GM18508 (cell line): ENCODE results near the gene RPRD2.
"Not testable (repeated sequence)": the region's sequence is repeated elsewhere in the genome, so short reads cannot be mapped to it uniquely, and the experiment has no call there.

Source experiments
- ATAC-seq: cut with Tn5 transposase; IDR thresholded peaks from one replicate; pipeline ENCODE4 v1.9.1; 2021; ENCODE audit warnings: moderate number of reproducible peaks; ENCODE audit not compliant: insufficient read depth, unreplicated experiment

The RPRD2 gene

DNA sequence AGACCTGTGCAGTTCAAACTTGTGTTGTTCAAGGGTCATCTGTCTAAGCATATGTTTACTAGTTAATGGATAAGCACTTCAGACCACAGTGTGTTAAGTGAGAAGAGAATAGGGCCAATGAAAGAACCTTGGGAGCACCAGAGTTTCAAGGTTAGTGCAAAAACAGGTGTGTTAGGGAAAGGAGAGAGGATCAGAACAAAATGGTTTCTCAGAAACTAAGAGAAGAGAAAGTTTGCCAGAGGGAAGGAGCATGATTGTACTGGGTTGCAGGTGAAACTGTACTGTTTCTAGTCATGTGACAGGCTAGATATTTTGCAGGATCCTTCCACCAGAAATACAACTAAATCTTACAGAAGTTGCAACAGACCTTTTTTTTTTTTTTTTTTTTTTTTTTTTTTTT lies 23.3 kb downstream of the RPRD2 start:
- ATAC-seq = no peak

GRCh38 chr1:150388241-150388640 lies 24.3 kb downstream of the RPRD2 start:
- ATAC-seq = no peak

DNA sequence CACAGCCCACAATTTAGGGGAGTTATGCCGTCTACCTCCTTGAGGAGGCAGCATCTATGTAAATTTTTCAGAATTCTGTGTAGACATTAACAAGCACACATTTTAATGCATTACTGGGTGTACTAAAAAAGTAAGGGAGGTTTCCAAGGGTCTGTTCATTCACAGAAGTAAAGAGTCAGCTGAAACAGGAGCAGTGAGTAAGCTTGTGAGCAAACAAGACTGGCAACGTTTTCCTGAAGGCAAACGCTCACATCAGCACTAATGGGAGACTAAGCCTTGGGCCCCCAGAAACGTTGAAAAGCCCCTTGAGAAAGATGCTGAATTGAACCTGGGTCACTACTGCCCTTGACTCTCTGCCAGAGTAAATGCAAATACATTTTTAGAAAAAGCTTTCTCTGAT lies 25.7 kb downstream of the RPRD2 start:
- ATAC-seq = no peak

- ATAC-seq = no peak
These were observed 28.7 kb downstream of the RPRD2 start for GRCh38 chr1:150392627-150393026.

GRCh38 chr1:150395115-150395514 lies 31.2 kb downstream of the RPRD2 start:
- ATAC-seq = not testable (repeated sequence)

DNA sequence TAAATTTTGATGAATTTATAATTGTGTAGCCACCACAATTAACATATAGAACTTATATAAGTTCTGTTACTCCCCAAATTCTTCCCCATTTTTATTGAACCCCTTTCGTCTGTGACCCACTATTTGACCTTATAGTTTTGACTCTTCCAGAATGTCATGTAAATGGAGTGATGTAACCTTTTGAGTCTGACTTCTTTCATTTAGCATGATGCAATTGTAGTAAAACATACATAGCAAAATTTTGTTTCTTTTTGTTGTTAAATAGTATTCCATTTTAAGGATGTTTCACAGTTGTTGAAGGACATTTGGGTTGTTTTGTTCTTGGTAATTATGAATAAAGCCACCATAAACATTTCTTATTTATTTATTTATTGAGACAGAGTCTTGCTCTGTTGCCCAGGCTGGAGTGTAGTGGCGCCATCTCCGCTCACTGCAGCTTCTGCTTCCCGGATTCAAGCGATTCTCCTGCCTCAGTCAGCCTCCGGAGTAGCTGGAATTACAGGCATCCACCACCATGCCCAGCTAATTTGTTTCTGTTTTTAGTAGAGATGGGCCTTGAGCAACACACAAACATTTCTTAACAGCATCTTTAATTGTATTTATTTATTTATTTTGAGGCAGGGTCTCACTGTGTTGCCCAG lies 33.6 kb downstream of the RPRD2 start:
- no peak for ATAC-seq

DNA sequence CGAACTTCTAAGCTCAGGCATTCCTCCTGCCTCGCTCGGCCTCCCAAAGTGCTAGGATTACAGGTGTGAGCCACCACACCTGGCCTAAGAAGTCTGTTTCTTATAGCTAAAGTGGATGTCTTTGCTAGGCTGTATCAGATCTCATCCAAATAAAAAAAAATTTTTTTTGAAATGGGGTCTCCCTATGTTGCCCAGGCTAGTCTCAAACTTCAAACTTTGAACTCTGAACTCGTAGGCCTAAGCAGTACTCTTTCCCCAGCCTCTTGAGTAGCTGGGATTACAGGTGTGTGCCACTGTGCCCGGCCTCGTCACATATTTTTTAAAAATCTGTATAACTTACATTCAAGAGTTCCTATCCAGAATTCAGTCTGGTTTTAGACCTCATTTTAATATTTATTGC lies 40.5 kb downstream of the RPRD2 start:
- ATAC-seq = no peak

DNA sequence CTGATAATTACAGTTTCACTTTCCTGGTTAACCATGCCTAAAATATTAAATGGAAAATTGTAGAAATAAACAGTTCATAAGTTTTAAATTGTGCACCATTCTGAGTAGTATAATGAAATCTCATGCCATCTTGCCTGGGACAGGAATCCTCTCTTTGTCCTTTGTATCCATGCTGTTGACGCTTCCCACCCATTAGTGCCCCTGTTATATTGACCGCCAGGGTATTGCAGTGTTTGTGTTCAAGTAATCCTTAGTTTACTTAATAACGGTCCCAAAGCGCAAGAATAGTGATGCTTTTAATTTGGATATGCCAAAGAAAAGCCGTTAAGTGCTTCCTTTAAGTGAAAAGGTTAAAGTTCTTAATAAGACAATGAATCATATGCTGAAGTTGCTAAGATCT lies 41.7 kb downstream of the RPRD2 start:
- no peak for ATAC-seq

DNA sequence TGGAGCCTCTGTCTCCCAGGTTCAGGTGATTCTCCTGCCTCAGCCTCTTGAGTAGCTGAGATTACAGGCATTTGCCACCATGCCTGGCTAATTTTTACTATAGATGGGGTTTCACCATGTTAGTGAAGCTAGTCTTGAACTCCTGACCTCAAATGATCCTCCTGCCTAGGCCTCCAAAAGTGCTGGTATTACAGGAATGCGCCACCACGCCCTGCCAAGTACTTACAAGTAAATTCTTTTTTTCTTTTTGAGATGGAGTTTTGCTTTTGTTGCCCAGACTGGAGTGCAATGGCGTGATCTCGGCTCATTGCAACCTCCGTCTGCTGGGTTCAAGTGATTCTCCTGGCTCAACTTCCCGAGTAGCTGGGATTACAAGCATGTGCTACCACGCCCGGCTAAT lies 42.5 kb downstream of the RPRD2 start:
- no peak for ATAC-seq

DNA sequence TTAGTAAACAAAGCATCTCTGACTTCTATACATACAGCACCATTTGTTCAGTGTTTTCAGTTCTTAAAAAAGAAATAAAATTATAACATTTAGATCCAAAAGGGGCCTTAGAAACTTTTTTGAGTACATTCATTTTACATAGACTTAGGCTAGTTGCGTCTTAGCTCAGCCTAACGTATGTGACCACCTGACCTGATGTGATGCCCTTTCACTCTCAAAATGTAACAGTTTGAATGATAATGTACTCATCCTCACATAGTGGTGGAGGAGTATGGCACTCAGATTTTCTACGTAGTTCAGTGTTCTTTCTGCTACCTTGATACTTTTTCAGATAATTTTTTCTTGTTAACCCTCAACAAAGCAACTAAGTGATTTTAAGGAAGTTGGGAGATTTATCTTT lies 43.4 kb downstream of the RPRD2 start:
- ATAC-seq = no peak

- no peak for ATAC-seq
These were observed 44.9 kb downstream of the RPRD2 start for GRCh38 chr1:150408800-150409199.

GRCh38 chr1:150409504-150410362 lies 45.8 kb downstream of the RPRD2 start:
- no peak for ATAC-seq

GRCh38 chr1:150410582-150411101 lies 46.7 kb downstream of the RPRD2 start:
- ATAC-seq = no peak

DNA sequence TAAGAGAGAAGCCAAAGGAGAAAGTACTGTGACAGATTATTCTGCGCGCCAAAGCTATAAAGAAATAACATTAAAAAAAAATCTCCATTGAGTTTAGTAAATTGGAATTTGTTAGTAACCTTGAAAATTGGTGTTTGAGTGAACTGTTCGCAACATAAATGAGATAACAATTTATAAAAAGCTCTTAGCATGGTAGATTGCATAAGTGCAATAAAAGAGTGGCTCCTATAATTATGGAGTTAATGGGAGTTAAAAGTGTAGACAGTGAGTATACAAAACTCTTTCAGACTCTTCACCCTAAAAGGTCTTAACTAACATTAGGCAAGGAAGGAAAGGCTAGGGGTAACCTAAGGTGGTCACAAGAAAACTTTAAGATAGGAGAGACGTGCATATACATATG lies 50.6 kb downstream of the RPRD2 start:
- no peak for ATAC-seq

DNA sequence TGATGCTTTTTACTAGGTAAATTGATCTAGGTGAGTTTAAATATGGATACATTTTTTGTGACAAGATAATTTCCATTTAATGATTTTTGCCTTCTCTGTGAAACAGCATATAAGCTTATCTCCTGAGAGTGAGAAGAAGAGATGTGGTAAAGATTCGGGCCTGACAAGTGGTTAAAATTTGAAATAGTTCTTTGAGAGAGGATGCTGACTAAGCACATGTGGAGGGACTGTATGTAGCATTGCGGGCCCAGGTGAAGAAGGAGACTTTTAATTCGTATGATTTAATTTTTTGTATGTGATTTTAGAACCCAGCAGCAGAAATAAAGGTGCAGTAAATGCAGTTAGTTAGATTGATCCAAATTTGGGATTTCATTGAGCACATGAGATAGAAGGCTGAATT lies 51.9 kb downstream of the RPRD2 start:
- ATAC-seq = no peak

- ATAC-seq = no peak
These were observed 56.8 kb downstream of the RPRD2 start for GRCh38 chr1:150420560-150421265.

- no peak for ATAC-seq
These were observed 58.6 kb downstream of the RPRD2 start for GRCh38 chr1:150422541-150422940.

GRCh38 chr1:150429805-150430204 lies 65.9 kb downstream of the RPRD2 start:
- ATAC-seq = no peak

- no peak for ATAC-seq
These were observed 77.2 kb downstream of the RPRD2 start for GRCh38 chr1:150441121-150441520.

DNA sequence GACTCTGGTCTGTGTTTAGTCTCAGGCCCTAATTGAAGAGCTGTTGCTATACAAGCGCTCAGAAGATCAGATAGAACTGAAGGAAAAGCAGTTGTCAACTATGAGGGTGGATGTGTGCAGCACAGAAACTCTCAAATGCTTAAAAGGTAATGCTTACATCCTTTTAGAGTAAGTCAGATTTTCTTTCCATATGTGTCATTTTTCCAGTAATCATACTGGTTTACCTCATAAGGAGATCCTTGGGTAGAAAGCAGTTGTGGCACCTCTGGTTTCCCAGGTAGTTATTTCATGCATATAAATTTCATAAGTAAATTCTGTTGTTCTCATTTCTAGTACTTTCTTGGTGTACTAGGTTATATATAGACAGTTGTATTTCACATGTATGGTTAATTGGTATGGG lies 80.3 kb downstream of the RPRD2 start:
- ATAC-seq = no peak

DNA sequence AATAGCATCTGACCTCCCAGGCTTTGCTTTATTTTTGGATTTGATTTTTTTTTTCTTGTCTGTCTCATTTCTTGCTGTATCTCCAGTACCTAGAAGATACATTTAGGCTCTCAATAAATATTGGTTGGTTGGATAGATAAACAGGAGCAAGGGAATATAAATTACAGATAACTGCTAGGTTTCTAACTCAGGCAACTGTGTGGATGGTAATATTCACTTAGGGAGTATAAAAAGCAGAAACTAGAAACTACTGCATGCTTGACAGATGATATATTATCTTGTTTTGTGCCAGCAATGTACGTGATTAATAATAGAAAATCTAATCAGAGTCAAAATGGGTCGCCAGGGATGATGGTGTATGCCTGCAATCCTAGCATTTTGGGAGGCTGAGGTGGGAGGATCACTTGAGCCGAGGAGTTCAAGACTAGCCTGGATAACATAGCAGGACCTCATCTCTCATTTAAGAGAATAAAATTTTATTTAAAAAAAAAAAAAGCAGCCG lies 92.2 kb downstream of the RPRD2 start:
- ATAC-seq = no peak
